Sigmoid colon (tissue), 7 donors: Measurements from ENCODE around the gene LAMA3. TPM values are rescaled to one million over a fixed set of nuclear protein-coding genes. Genes with fewer than 3 reads are reported as not detected.

Experiments used
- DNase-seq: peaks from one replicate; pipeline ENCODE4 v3.0.0-alpha.2; 2019
- H3K27ac ChIP-seq, 4 donors: fragments of 200-600 bp; sonication (generic); one replicate each; pipeline ENCODE4 v1.5.1; 2016 to 2019; ENCODE audit warnings: mild to moderate bottlenecking in 1 of 4
- H3K27me3 ChIP-seq, 3 donors: fragments of 200-600 bp; sonication (generic); one replicate each; pipeline ENCODE4 v1.5.1; 2019; ENCODE audit warnings: mild to moderate bottlenecking in 1 of 3
- H3K36me3 ChIP-seq, 4 donors: fragments of 200-600 bp; sonication (generic); one replicate each; pipeline ENCODE4 v1.5.1; 2016 to 2019
- H3K4me1 ChIP-seq, 4 donors: fragments of 200-600 bp; sonication (generic); one replicate each; pipeline ENCODE4 v1.5.1; 2017 to 2019
- H3K4me3 ChIP-seq, 4 donors: fragments of 200-600 bp; sonication (generic); one replicate each; pipeline ENCODE4 v1.5.1; 2017 to 2019; ENCODE audit warnings: mild to moderate bottlenecking in 2 of 4, moderate library complexity in 1 of 4
- H3K9me3 ChIP-seq, 4 donors: fragments of 200-600 bp in 3 of 4; sonication (generic) in 3 of 4; one replicate each; pipeline versions ENCODE4 v1.5.1 to v1.6.1; 2013 to 2019
- CTCF ChIP-seq, 4 experiments: fragments of 450-650 bp in 3 of 4; fragments of 200-600 bp in 1 of 4; IDR thresholded peaks; one replicate each; pipeline ENCODE4 v1.5.1; 2016 to 2019; ENCODE audit warnings: antibody characterized with exemption in 4 of 4, mild to moderate bottlenecking in 3 of 4, moderate library complexity in 2 of 4
- EP300 ChIP-seq, 4 donors: sonication (generic); formaldehyde crosslinking; IDR thresholded peaks; one replicate each; pipeline ENCODE4 v1.6.1; 2017; ENCODE audit warnings: antibody characterized with exemption in 4 of 4
- POLR2A ChIP-seq, 2 donors: fragments of 450-650 bp; IDR thresholded peaks; one replicate each; pipeline ENCODE4 v1.6.1; 2016; ENCODE audit warnings: antibody characterized with exemption in 2 of 2, mild to moderate bottlenecking in 2 of 2, moderate library complexity in 2 of 2
- POLR2AphosphoS5 ChIP-seq, 4 donors: sonication (generic); formaldehyde crosslinking; IDR thresholded peaks; one replicate each; pipeline ENCODE4 v1.6.1; 2017; ENCODE audit warnings: antibody characterized with exemption in 4 of 4
- WGBS, 2 donors: extraction: QIAGEN DNeasy Blood & Tissue Kit; methylation state at CpG; one replicate each; pipeline ENCODE4 v1.1.7; 2013; 5-methylcytosine and 5-hydroxymethylcytosine counted together
- intact Hi-C: fragments of 100-400 bp; cut with DNase I; formaldehyde crosslinking; loops from one replicate; pipeline ENCODE4 v1.15.1; 2023
- polyA plus RNA-seq, 3 donors: library from polyadenylated mRNA; stranded (reverse); fragments of 200-250 nt; gene quantifications; one replicate each; pipeline ENCODE4 v1.2.3, GENCODE V29; 2013
- total RNA-seq, 4 donors: library from RNA; depleted of rRNA; stranded (reverse); fragments of >200 nt; gene quantifications; one replicate each; pipeline ENCODE4 v1.1.0, GENCODE V29; 2016
- donor health status: healthy with polysubstance abuse.
- donor health status: Bipolar disorder and iron deficiency.
- donor health status: healthy.

The LAMA3 gene
- total and polyA plus RNA-seq, 7 donors: 6.0 to 19.9 (median 14.1) TPM

- no peaks in the 10 kb centered on the region for H3K27me3 ChIP-seq
- no peaks in the 10 kb centered on the region for H3K36me3 ChIP-seq
- no peak for DNase-seq
- H3K9me3 ChIP-seq: no peaks in the 10 kb centered on the region
- TF ChIP-seq CTCF (IDR thresholded peaks at IDR 0.05): no peak
- TF ChIP-seq EP300 (IDR thresholded peaks at IDR 0.05): no peak
- TF ChIP-seq POLR2AphosphoS5 (IDR thresholded peaks at IDR 0.05): no peak
- TF ChIP-seq POLR2A (IDR thresholded peaks at IDR 0.05): no peak
- intact Hi-C loops: no loop called here
- H3K4me3 ChIP-seq: no peak overlapping the region
- H3K4me1 ChIP-seq: peaks cover 0 to 20% (median 16%) of the 10 kb centered on the region in 4 donors
- WGBS, 2 donors: 70 to 72% methylated on average over 2 of the region's 2 CpGs
- peak overlapping the region in 2 of 4 donors; percentile 18 to 43 for H3K27ac ChIP-seq
These were observed 303.7 kb downstream of the LAMA3 start for GRCh38 chr18:23992941-23993280.

GRCh38 chr18:23994361-23994902, 305.2 kb downstream of the LAMA3 start:
- peak; percentile 80 for DNase-seq
- WGBS, 2 donors: 5 to 49% methylated on average over 9 of the region's 9 CpGs
- H3K4me1 ChIP-seq: peaks cover 0 to 20% (median 16%) of the 10 kb centered on the region in 4 donors

GRCh38 chr18:23995180-23995579, 305.9 kb downstream of the LAMA3 start:
- Histone ChIP-seq H3K4me1 (peaks cover 0 to 20% (median 16%) of the 10 kb centered on the region in 4 donors), H3K27me3 (no peaks in the 10 kb centered on the region), H3K9me3 (no peaks in the 10 kb centered on the region), H3K27ac (peak overlapping the region in 2 of 4 donors; percentile 62 to 64), H3K36me3 (no peaks in the 10 kb centered on the region), H3K4me3 (no peak overlapping the region)
- 81 to 86% methylated on average over 13 of the region's 13 CpGs for WGBS, 2 donors
- TF ChIP-seq EP300 (IDR thresholded peaks at IDR 0.05) (no peak), CTCF (IDR thresholded peaks at IDR 0.05) (no peak), POLR2AphosphoS5 (IDR thresholded peaks at IDR 0.05) (no peak), POLR2A (IDR thresholded peaks at IDR 0.05) (no peak)
- DNase-seq: no peak
- intact Hi-C loops: no loop called here

More at GRCh38 chr18:23994361-23994902, 305.2 kb downstream of the LAMA3 start:
- no peak overlapping the region for H3K4me3 ChIP-seq
- no peaks in the 10 kb centered on the region for H3K27me3 ChIP-seq
- intact Hi-C loops: no loop called here
- TF ChIP-seq EP300 (IDR thresholded peaks at IDR 0.05) (no peak), CTCF (IDR thresholded peaks at IDR 0.05) (no peak), POLR2A (IDR thresholded peaks at IDR 0.05) (no peak), POLR2AphosphoS5 (IDR thresholded peaks at IDR 0.05) (peak in 3 of 4 donors; percentile 22 to 70 (median 32))
- no peaks in the 10 kb centered on the region for H3K36me3 ChIP-seq
- peak overlapping the region; percentile 33 to 64 (median 56) for H3K27ac ChIP-seq
- no peaks in the 10 kb centered on the region for H3K9me3 ChIP-seq

- intact Hi-C loops: no loop called here
- 34 to 74% methylated on average over 2 of the region's 2 CpGs for WGBS, 2 donors
- no peak for DNase-seq
- Histone ChIP-seq H3K36me3 (no peaks in the 10 kb centered on the region), H3K9me3 (no peaks in the 10 kb centered on the region), H3K27me3 (no peaks in the 10 kb centered on the region), H3K4me3 (no peak overlapping the region), H3K27ac (no peak overlapping the region), H3K4me1 (peaks cover 0 to 13% (median 11%) of the 10 kb centered on the region in 4 donors)
- TF ChIP-seq EP300 (IDR thresholded peaks at IDR 0.05) (no peak), POLR2A (IDR thresholded peaks at IDR 0.05) (no peak), POLR2AphosphoS5 (IDR thresholded peaks at IDR 0.05) (no peak), CTCF (IDR thresholded peaks at IDR 0.05) (no peak)
These were observed 308.8 kb downstream of the LAMA3 start for GRCh38 chr18:23998018-23998417.

- intact Hi-C loops: no loop called here
These were observed 309.6 kb downstream of the LAMA3 start for GRCh38 chr18:23998820-23999219.

More at GRCh38 chr18:23998820-23999219, 309.6 kb downstream of the LAMA3 start:
- TF ChIP-seq EP300 (IDR thresholded peaks at IDR 0.05): no peak
- no peak for TF ChIP-seq CTCF (IDR thresholded peaks at IDR 0.05)
- no peak for TF ChIP-seq POLR2A (IDR thresholded peaks at IDR 0.05)
- no peak for TF ChIP-seq POLR2AphosphoS5 (IDR thresholded peaks at IDR 0.05)
- Histone ChIP-seq H3K36me3 (no peaks in the 10 kb centered on the region), H3K27ac (no peak overlapping the region), H3K27me3 (no peaks in the 10 kb centered on the region), H3K4me1 (peaks cover 0 to 10% (median 9%) of the 10 kb centered on the region in 4 donors), H3K4me3 (no peak overlapping the region), H3K9me3 (no peaks in the 10 kb centered on the region)
- 12 to 47% methylated on average over 4 of the region's 4 CpGs for WGBS, 2 donors
- no peak for DNase-seq
